Measurements from ENCODE around the gene TEX12.

DNA sequence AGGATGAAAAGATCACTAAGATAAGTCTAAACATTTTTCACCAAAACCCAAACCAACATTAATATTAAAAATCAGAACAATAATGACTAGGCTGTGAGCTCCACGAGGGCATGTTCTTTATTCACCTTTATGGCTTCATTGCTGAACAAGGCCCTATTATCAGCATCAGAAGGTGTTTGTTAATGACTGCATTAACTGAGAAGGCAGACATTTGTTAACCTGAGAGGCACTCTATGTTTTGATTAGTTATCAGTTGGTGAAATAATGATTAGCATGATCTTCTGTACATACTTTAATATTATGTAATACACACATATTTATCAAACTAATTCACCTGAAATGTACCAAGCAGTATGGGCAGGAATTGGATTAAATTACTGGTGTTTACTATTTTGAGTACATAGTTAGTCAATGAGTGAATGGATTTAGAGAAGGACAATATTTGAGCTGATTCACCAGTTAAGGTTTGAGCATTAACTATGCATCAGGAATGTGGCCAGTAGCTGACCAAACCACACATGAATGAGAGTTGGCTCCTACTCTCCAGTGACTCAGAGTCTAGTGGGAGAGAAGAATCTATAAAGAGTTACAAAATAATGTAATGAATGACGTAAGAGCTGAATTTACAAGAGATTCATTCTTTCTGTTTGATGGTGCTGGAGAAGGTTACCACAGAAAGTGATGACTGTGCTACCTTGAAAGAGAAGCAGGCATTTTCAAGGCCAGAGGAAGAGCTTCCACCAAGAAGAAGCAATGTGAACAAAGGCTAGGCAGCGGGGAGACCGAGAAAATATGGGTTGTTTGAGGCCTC, 10.0 kb upstream of the TEX12 start:
- TF ChIP-seq EZH2 (IDR thresholded peaks at IDR 0.05; ENCODE audit: borderline replicate concordance, insufficient read depth, low read length, poor library complexity, severe bottlenecking) (no peak), SMC3 (conservative IDR thresholded peaks at IDR 0.05; ENCODE audit: poor library complexity) (no peak), TAF1 (IDR thresholded peaks at IDR 0.05; ENCODE audit: low read depth) (no peak), POLR2AphosphoS5 (IDR thresholded peaks at IDR 0.05) (no peak), RAD21 (conservative IDR thresholded peaks at IDR 0.05) (no peak)
- TF ChIP-seq, protein P1, sequence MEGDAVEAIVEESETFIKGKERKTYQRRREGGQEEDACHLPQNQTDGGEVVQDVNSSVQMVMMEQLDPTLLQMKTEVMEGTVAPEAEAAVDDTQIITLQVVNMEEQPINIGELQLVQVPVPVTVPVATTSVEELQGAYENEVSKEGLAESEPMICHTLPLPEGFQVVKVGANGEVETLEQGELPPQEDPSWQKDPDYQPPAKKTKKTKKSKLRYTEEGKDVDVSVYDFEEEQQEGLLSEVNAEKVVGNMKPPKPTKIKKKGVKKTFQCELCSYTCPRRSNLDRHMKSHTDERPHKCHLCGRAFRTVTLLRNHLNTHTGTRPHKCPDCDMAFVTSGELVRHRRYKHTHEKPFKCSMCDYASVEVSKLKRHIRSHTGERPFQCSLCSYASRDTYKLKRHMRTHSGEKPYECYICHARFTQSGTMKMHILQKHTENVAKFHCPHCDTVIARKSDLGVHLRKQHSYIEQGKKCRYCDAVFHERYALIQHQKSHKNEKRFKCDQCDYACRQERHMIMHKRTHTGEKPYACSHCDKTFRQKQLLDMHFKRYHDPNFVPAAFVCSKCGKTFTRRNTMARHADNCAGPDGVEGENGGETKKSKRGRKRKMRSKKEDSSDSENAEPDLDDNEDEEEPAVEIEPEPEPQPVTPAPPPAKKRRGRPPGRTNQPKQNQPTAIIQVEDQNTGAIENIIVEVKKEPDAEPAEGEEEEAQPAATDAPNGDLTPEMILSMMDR (IDR thresholded peaks at IDR 0.05; ENCODE audit: poor library complexity, severe bottlenecking) = no peak
- TF ChIP-seq, protein P2, sequence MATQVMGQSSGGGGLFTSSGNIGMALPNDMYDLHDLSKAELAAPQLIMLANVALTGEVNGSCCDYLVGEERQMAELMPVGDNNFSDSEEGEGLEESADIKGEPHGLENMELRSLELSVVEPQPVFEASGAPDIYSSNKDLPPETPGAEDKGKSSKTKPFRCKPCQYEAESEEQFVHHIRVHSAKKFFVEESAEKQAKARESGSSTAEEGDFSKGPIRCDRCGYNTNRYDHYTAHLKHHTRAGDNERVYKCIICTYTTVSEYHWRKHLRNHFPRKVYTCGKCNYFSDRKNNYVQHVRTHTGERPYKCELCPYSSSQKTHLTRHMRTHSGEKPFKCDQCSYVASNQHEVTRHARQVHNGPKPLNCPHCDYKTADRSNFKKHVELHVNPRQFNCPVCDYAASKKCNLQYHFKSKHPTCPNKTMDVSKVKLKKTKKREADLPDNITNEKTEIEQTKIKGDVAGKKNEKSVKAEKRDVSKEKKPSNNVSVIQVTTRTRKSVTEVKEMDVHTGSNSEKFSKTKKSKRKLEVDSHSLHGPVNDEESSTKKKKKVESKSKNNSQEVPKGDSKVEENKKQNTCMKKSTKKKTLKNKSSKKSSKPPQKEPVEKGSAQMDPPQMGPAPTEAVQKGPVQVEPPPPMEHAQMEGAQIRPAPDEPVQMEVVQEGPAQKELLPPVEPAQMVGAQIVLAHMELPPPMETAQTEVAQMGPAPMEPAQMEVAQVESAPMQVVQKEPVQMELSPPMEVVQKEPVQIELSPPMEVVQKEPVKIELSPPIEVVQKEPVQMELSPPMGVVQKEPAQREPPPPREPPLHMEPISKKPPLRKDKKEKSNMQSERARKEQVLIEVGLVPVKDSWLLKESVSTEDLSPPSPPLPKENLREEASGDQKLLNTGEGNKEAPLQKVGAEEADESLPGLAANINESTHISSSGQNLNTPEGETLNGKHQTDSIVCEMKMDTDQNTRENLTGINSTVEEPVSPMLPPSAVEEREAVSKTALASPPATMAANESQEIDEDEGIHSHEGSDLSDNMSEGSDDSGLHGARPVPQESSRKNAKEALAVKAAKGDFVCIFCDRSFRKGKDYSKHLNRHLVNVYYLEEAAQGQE (IDR thresholded peaks at IDR 0.05; ENCODE audit: borderline replicate concordance) = no peak
